NCI-H128 (cell line): ENCODE data around the gene PTGR2.
"Not testable (repeated sequence)": the region's sequence is repeated elsewhere in the genome, so short reads cannot be mapped to it uniquely, and the experiment has no call there.

Source experiments
- DNase-seq: peaks from one replicate; lab custom pipeline; 2025; ENCODE audit not compliant: unreplicated experiment; lab: John Stamatoyannopoulos, UW

The PTGR2 gene

GRCh38 chr14:73884438-73885190 lies 33.0 kb downstream of the PTGR2 start:
- DNase-seq = no peak

- DNase-seq = peak; percentile 68
Measured at GRCh38 chr14:73886449-73887317, 35.1 kb downstream of the PTGR2 start, which contains the start of gene ZNF410. ZNF410 (plus strand) TSS chr14:73886859; CDS start chr14:73892176, 5,317 bp downstream.

GRCh38 chr14:73887318-73887616 lies 35.6 kb downstream of the PTGR2 start:
- no peak for DNase-seq

- no peak for DNase-seq
Measured at GRCh38 chr14:73887694-73888459, 36.2 kb downstream of the PTGR2 start.

GRCh38 chr14:73888460-73888725 lies 36.8 kb downstream of the PTGR2 start:
- no peak for DNase-seq

GRCh38 chr14:73888971-73889370 lies 37.3 kb downstream of the PTGR2 start:
- DNase-seq = no peak

- DNase-seq = no peak
Measured at GRCh38 chr14:73889376-73889775, 37.7 kb downstream of the PTGR2 start.

GRCh38 chr14:73894180-73894687 lies 42.6 kb downstream of the PTGR2 start:
- not testable (repeated sequence) for DNase-seq

- DNase-seq = no peak
Measured at GRCh38 chr14:73895939-73896338, 44.3 kb downstream of the PTGR2 start.

- DNase-seq = no peak
Measured at GRCh38 chr14:73896521-73896920, 44.9 kb downstream of the PTGR2 start.

- DNase-seq = no peak
Measured at GRCh38 chr14:73903028-73903427, 51.4 kb downstream of the PTGR2 start.

- DNase-seq = no peak
Measured at GRCh38 chr14:73909681-73910080, 58.0 kb downstream of the PTGR2 start.

GRCh38 chr14:73913256-73913655 lies 61.6 kb downstream of the PTGR2 start:
- no peak for DNase-seq

GRCh38 chr14:73916324-73916723 lies 64.7 kb downstream of the PTGR2 start:
- no peak for DNase-seq

- DNase-seq = not testable (repeated sequence)
Measured at GRCh38 chr14:73919457-73919856, 67.8 kb downstream of the PTGR2 start.

- DNase-seq = no peak
Measured at GRCh38 chr14:73924337-73924736, 72.7 kb downstream of the PTGR2 start.
